K562 (cell line): Measurements from ENCODE around the gene YPEL2. TPM values are rescaled to one million over a fixed set of nuclear protein-coding genes. Genes with fewer than 3 reads are reported as not detected.
A peak's percentile ranks its signal among the peaks of the same experiment; 100 is the strongest.

Experiments
- ADNP ChIP-seq: fragments of 200-800 bp; sonication (Bioruptor generic); IDR thresholded peaks from 2 replicates; pipeline ENCODE4 v1.6.1; 2016; ENCODE audit warnings: missing genetic modification characterization, missing compliant biosample characterization
- ATF1 ChIP-seq, 2 experiments: fragments of 450-650 bp in 1 of 2; IDR thresholded peaks; 2 replicates each; pipeline ENCODE4 v1.6.1; 2016; ENCODE audit warnings: missing compliant biosample characterization in 1 of 2, missing genetic modification characterization in 1 of 2
- BCL6 ChIP-seq: fragments of 250-450 bp; sonication (Bioruptor Pico); IDR thresholded peaks from 2 replicates; pipeline ENCODE4 v1.4.0; 2020
- BRCA1 ChIP-seq, 2 experiments: fragments of 450-650 bp in 1 of 2; sonication (generic) in 1 of 2; formaldehyde crosslinking in 1 of 2; IDR thresholded peaks; 2 replicates each; pipeline versions ENCODE4 v1.5.0 to v1.6.1; 2017 to 2020; ENCODE audit warnings: mild to moderate bottlenecking in 1 of 2, missing genetic modification reagents in 1 of 2
- BRD4 ChIP-seq: fragments of 200-600 bp; sonication (generic); IDR thresholded peaks from 2 replicates; pipeline ENCODE4 v1.6.1; 2017; ENCODE audit warnings: inconsistent platforms
- CREB1 ChIP-seq, 2 experiments: sonication (generic) in 1 of 2; formaldehyde crosslinking in 1 of 2; IDR thresholded peaks; 2 replicates each; pipeline versions ENCODE4 v1.6.1 to v1.8.0; 2012 to 2022; ENCODE audit warnings: inconsistent platforms in 1 of 2, mild to moderate bottlenecking in 1 of 2, missing genetic modification reagents in 1 of 2, moderate library complexity in 1 of 2
- GTF3C2 ChIP-seq: IDR thresholded peaks from 3 replicates; pipeline ENCODE4 v1.6.1; 2011; ENCODE audit warnings: borderline replicate concordance, mild to moderate bottlenecking, moderate library complexity; ENCODE audit not compliant: insufficient read length; ENCODE audit errors: extremely low read depth
- HCFC1 ChIP-seq: IDR thresholded peaks from 2 replicates; pipeline ENCODE4 v1.6.1; 2012; ENCODE audit warnings: low read depth, low read length, improper control_type of control experiment
- KAT2B ChIP-seq: IDR thresholded peaks from one replicate; pipeline ENCODE4 v1.6.1; 2012; ENCODE audit warnings: low read depth, mild to moderate bottlenecking, control low read depth, inconsistent platforms, low read length, moderate library complexity
- LARP7 ChIP-seq: fragments of 450-650 bp; IDR thresholded peaks from 2 replicates; pipeline ENCODE4 v1.6.1; 2016
- NBN ChIP-seq: fragments of 450-650 bp; IDR thresholded peaks from 2 replicates; pipeline ENCODE4 v1.6.1; 2016; ENCODE audit warnings: low read depth, mild to moderate bottlenecking
- NFE2L1 ChIP-seq: fragments of 450-650 bp; IDR thresholded peaks from 2 replicates; pipeline ENCODE4 v1.6.1; 2016; ENCODE audit warnings: missing genetic modification characterization, low read depth, mild to moderate bottlenecking, missing compliant biosample characterization, moderate library complexity, borderline replicate concordance
- NFIC ChIP-seq: fragments of 450-650 bp; IDR thresholded peaks from 2 replicates; pipeline ENCODE4 v1.6.1; 2017; ENCODE audit warnings: mild to moderate bottlenecking, inconsistent platforms
- NFIX ChIP-seq: fragments of 250-450 bp; sonication (Bioruptor Pico); IDR thresholded peaks from 2 replicates; pipeline ENCODE4 v1.4.0; 2020; ENCODE audit warnings: low read depth, mild to moderate bottlenecking, moderate library complexity
- POLR2A ChIP-seq: fragments of 450-650 bp; conservative IDR thresholded peaks from 2 replicates; pipeline ENCODE4 v1.6.1; 2016
- PRDM10 ChIP-seq: fragments of 450-650 bp; IDR thresholded peaks from 2 replicates; pipeline ENCODE4 v1.6.1; 2018; ENCODE audit not compliant: partially characterized antibody
- RFX1 ChIP-seq: fragments of 450-650 bp; IDR thresholded peaks from 2 replicates; pipeline ENCODE4 v1.6.1; 2016; ENCODE audit warnings: mild to moderate bottlenecking, moderate library complexity
- RFX7 ChIP-seq: fragments of 250-450 bp; sonication (Bioruptor Pico); IDR thresholded peaks from 2 replicates; pipeline ENCODE4 v1.5.1; 2021; ENCODE audit warnings: mild to moderate bottlenecking
- SMARCE1 ChIP-seq: fragments of 450-650 bp; IDR thresholded peaks from 2 replicates; pipeline ENCODE4 v1.7.1; 2016; ENCODE audit warnings: mild to moderate bottlenecking
- SPI1 ChIP-seq: IDR thresholded peaks from 2 replicates; pipeline ENCODE4 v1.6.1; 2011; ENCODE audit warnings: low read depth, low read length, control low read depth, borderline replicate concordance
- SRF ChIP-seq, 2 experiments: fragments of 250-450, 450-650 bp in 1 of 2; sonication (Bioruptor Pico) in 1 of 2; sonication (generic) in 1 of 2; formaldehyde crosslinking; IDR thresholded peaks; 2 replicates each; pipeline versions ENCODE4 v1.5.0 to v1.5.1; 2020 to 2022; ENCODE audit warnings: mild to moderate bottlenecking in 1 of 2, missing genetic modification reagents in 1 of 2
- TCF3 ChIP-seq: sonication (generic); formaldehyde crosslinking; IDR thresholded peaks from 2 replicates; pipeline ENCODE4 v1.4.0; 2020; ENCODE audit warnings: mild to moderate bottlenecking, missing genetic modification reagents
- ZC3H11A ChIP-seq: IDR thresholded peaks from 2 replicates; pipeline ENCODE4 v1.6.1; 2012; ENCODE audit warnings: low read depth, low read length, improper control_type of control experiment
- ZNF282 ChIP-seq: sonication (generic); formaldehyde crosslinking; IDR thresholded peaks from 2 replicates; pipeline ENCODE4 v1.8.1; 2023; ENCODE audit warnings: missing genetic modification reagents
- ZNF41 ChIP-seq: fragments of 250-450 bp; sonication (Bioruptor Pico); conservative IDR thresholded peaks from 2 replicates; pipeline ENCODE4 v1.4.0; 2020; ENCODE audit warnings: mild to moderate bottlenecking
- ZNF507 ChIP-seq: conservative IDR thresholded peaks from 2 replicates; pipeline ENCODE4 v1.6.1; 2017; ENCODE audit warnings: missing genetic modification characterization, missing compliant biosample characterization
- ZNF589 ChIP-seq: fragments of 200-800 bp; sonication (Bioruptor generic); IDR thresholded peaks from 2 replicates; pipeline ENCODE4 v1.6.1; 2016; ENCODE audit warnings: low read depth, missing genetic modification characterization, missing compliant biosample characterization
- polyA plus RNA-seq, 8 experiments: library from polyadenylated mRNA; depleted of rRNA in 4 of 8; stranded (reverse) in 5 of 8; unstranded in 3 of 8; fragments of >200 nt; fragmentation: Nextera tagmentation in 2 of 8; fragmentation: Illumina TruSeq in 1 of 8; extraction: Ambion mirVana in 2 of 8; extraction: Trizol in 1 of 8; gene quantifications; 2 replicates each; pipeline versions ENCODE4 v1.2.1 to v1.2.3, GENCODE V29; 2011 to 2014; ENCODE audit warnings: inconsistent platforms in 1 of 8, missing spikeins in 1 of 8
- total RNA-seq, 7 experiments: library from RNA; depleted of rRNA in 6 of 7; stranded (reverse); fragments of >200 nt in 6 of 7; fragmentation: Illumina TruSeq in 2 of 7; extraction: Trizol in 2 of 7; gene quantifications; 2 replicates each; pipeline versions ENCODE4 v1.2.1 to v1.2.3, GENCODE V29; 2011 to 2021; ENCODE audit warnings: low replicate concordance in 1 of 7

YPEL2 gene
- total and polyA plus RNA-seq, 9 of the 15 experiments (the other 6 are each of a cell fraction or from before 2014, with no cell fraction given), result 0.11 to 2.4 (median 0.47) TPM

GRCh38 chr17:59388069-59388556, 56.7 kb downstream of the YPEL2 start (continued):
- TF ChIP-seq GTF3C2 (no peak), ADNP (tag) (no peak), SMARCE1 (no peak), TCF3 (CRISPR knock-in tag) (peak; percentile 60), PRDM10 (peak; percentile 63), LARP7 (no peak), ZNF589 (CRISPR knock-in tag) (no peak), SRF (CRISPR knock-in tag; IDR thresholded peaks at IDR 0.05) (no peak), NFIX (CRISPR knock-in tag) (no peak), KAT2B (no peak), NFE2L1 (tag) (no peak), ZNF41 (CRISPR knock-in tag) (no peak), BRD4 (no peak), SPI1 (no peak), BRCA1 (IDR thresholded peaks at IDR 0.05) (no peak), BRCA1 (CRISPR knock-in tag; IDR thresholded peaks at IDR 0.05) (no peak), ZNF282 (CRISPR knock-in tag) (no peak), RFX1 (no peak), BCL6 (CRISPR knock-in tag) (no peak), HCFC1 (no peak), ATF1 (CRISPR knock-in tag; IDR thresholded peaks at IDR 0.05) (no peak), ATF1 (tag; IDR thresholded peaks at IDR 0.05) (no peak), NBN (no peak), RFX7 (CRISPR knock-in tag) (no peak), ZNF507 (tag) (no peak), CREB1 (IDR thresholded peaks at IDR 0.05) (no peak), CREB1 (CRISPR knock-in tag; IDR thresholded peaks at IDR 0.05) (no peak), ZC3H11A (no peak), POLR2A (no peak), NFIC (no peak)
